WERI-Rb-1 (cell line): Measurements from ENCODE around the gene DHRS13.
"Not testable (repeated sequence)": the region's sequence is repeated elsewhere in the genome, so short reads cannot be mapped to it uniquely, and the experiment has no call there.

ENCODE experiments used
- DNase-seq: peaks from one replicate; pipeline ENCODE4 v3.0.0-alpha.2; 2020
- H3K27ac ChIP-seq: fragments of 250-450 bp; sonication (Bioruptor Pico); 2 replicates; pipeline ENCODE4 v1.5.1; 2020; ENCODE audit warnings: mild to moderate bottlenecking, moderate library complexity
- H3K27me3 ChIP-seq: fragments of 250-450 bp; sonication (Bioruptor Pico); 2 replicates; pipeline ENCODE4 v1.5.1; 2021; ENCODE audit warnings: mild to moderate bottlenecking, low read depth, moderate library complexity; ENCODE audit not compliant: insufficient read depth, severe bottlenecking
- H3K36me3 ChIP-seq: fragments of 250-450 bp; sonication (Bioruptor Pico); 2 replicates; pipeline ENCODE4 v1.5.1; 2020; ENCODE audit warnings: mild to moderate bottlenecking, moderate library complexity
- H3K4me3 ChIP-seq: 2 replicates; pipeline ENCODE4 v1.5.1; 2011; ENCODE audit warnings: low read depth, mild to moderate bottlenecking, control low read depth, low read length
- H3K9me3 ChIP-seq: fragments of 250-450 bp; sonication (Bioruptor Pico); 2 replicates; pipeline ENCODE4 v1.5.1; 2021; ENCODE audit warnings: mild to moderate bottlenecking, moderate library complexity; ENCODE audit not compliant: severe bottlenecking
- CTCF ChIP-seq: IDR thresholded peaks from 2 replicates; pipeline ENCODE4 v1.5.1; 2011; ENCODE audit warnings: low read depth, mild to moderate bottlenecking, control low read depth, inconsistent platforms, low read length

The DHRS13 gene

GRCh38 chr17:28940142-28940541, 37.3 kb upstream of the DHRS13 start:
- Histone ChIP-seq H3K27ac (no peak overlapping the region), H3K4me3 (no peak overlapping the region), H3K9me3 (no peaks in the 10 kb centered on the region), H3K36me3 (peaks cover 47% of the 10 kb centered on the region), H3K27me3 (no peaks in the 10 kb centered on the region)
- no peak for DNase-seq
- no peak for TF ChIP-seq CTCF

GRCh38 chr17:28938552-28938951, 35.7 kb upstream of the DHRS13 start:
- Histone ChIP-seq H3K36me3 (peaks cover 38% of the 10 kb centered on the region), H3K9me3 (no peaks in the 10 kb centered on the region), H3K27ac (no peak overlapping the region)

GRCh38 chr17:28937044-28937729, 34.3 kb upstream of the DHRS13 start:
- no peak overlapping the region for H3K27ac ChIP-seq
- DNase-seq = no peak
- no peaks in the 10 kb centered on the region for H3K9me3 ChIP-seq
- no peak for TF ChIP-seq CTCF
- H3K4me3 ChIP-seq = no peak overlapping the region
- no peaks in the 10 kb centered on the region for H3K27me3 ChIP-seq
- H3K36me3 ChIP-seq = peaks cover 29% of the 10 kb centered on the region

More at GRCh38 chr17:28938552-28938951, 35.7 kb upstream of the DHRS13 start:
- no peak for TF ChIP-seq CTCF
- Histone ChIP-seq H3K4me3 (no peak overlapping the region), H3K27me3 (no peaks in the 10 kb centered on the region)
- DNase-seq = no peak

GRCh38 chr17:28935744-28936460, 33.0 kb upstream of the DHRS13 start:
- DNase-seq = no peak
- H3K27me3 ChIP-seq = no peaks in the 10 kb centered on the region
- no peak overlapping the region for H3K4me3 ChIP-seq
- H3K36me3 ChIP-seq = peaks cover 23% of the 10 kb centered on the region
- H3K9me3 ChIP-seq = no peaks in the 10 kb centered on the region
- TF ChIP-seq CTCF = no peak
- H3K27ac ChIP-seq = no peak overlapping the region

- H3K36me3 ChIP-seq = peaks cover 19% of the 10 kb centered on the region
- H3K27ac ChIP-seq, H3K4me3 ChIP-seq, DNase-seq, H3K9me3 ChIP-seq, H3K27me3 ChIP-seq: not testable (repeated sequence)
These were observed 31.6 kb upstream of the DHRS13 start for GRCh38 chr17:28934508-28934907.

- Histone ChIP-seq H3K9me3 (no peaks in the 10 kb centered on the region), H3K4me3 (no peak overlapping the region), H3K36me3 (peaks cover 47% of the 10 kb centered on the region), H3K27me3 (no peaks in the 10 kb centered on the region), H3K27ac (no peak overlapping the region)
- no peak for DNase-seq
- no peak for TF ChIP-seq CTCF
These were observed 26.9 kb upstream of the DHRS13 start for GRCh38 chr17:28929787-28930186.
